ENCODE measurements around the gene SEZ6.

GRCh38 chr17:29043539-29044145 is 37.8 kb upstream of the SEZ6 start:
- TF ChIP-seq POLR2A (IDR thresholded peaks at IDR 0.05) = no peak
- TF ChIP-seq CTCF (IDR thresholded peaks at IDR 0.05) = no peak
- no peak for TF ChIP-seq POLR2AphosphoS5 (IDR thresholded peaks at IDR 0.05)

All from breast epithelium (tissue), 3 donors.